Measurements from ENCODE around the gene CHST3.

CHST3 gene

GRCh38 chr10:71931295-71931694 is 32.9 kb upstream of the CHST3 start (continued):
- TF ChIP-seq CSRNP3 (CRISPR knock-in tag; IDR thresholded peaks at IDR 0.05) (no peak), ZFP30 (CRISPR knock-in tag; IDR thresholded peaks at IDR 0.05) (no peak)

- TF ChIP-seq OSR1 (CRISPR knock-in tag; IDR thresholded peaks at IDR 0.05) (no peak), ZFP30 (CRISPR knock-in tag; IDR thresholded peaks at IDR 0.05) (no peak)
- ATAC-seq = no peak
Observed at GRCh38 chr10:71933651-71934050, 30.5 kb upstream of the CHST3 start.

GRCh38 chr10:71938211-71938610 is 26.0 kb upstream of the CHST3 start:
- no peak for ATAC-seq
- TF ChIP-seq ZFP30 (CRISPR knock-in tag; IDR thresholded peaks at IDR 0.05) (no peak), ESRRG (CRISPR knock-in tag; IDR thresholded peaks at IDR 0.05) (no peak), TSHZ2 (CRISPR knock-in tag; IDR thresholded peaks at IDR 0.05) (no peak), GLIS3 (CRISPR knock-in tag; IDR thresholded peaks at IDR 0.05) (no peak), ZFP3 (CRISPR knock-in tag; IDR thresholded peaks at IDR 0.05) (no peak), SNAI2 (CRISPR knock-in tag; IDR thresholded peaks at IDR 0.05) (no peak), TOX (CRISPR knock-in tag; IDR thresholded peaks at IDR 0.05; ENCODE audit: borderline replicate concordance) (no peak), CSDC2 (CRISPR knock-in tag; IDR thresholded peaks at IDR 0.05) (no peak), ISL1 (CRISPR knock-in tag; IDR thresholded peaks at IDR 0.05) (no peak)

GRCh38 chr10:71939304-71939703 is 24.9 kb upstream of the CHST3 start:
- no peak for TF ChIP-seq ZNF565 (CRISPR knock-in tag; conservative IDR thresholded peaks at IDR 0.05; ENCODE audit: low read depth)
- TF ChIP-seq GLIS3 (CRISPR knock-in tag; IDR thresholded peaks at IDR 0.05) = no peak
- TF ChIP-seq ZNF70 (CRISPR knock-in tag; IDR thresholded peaks at IDR 0.05) = no peak
- no peak for TF ChIP-seq ISL1 (CRISPR knock-in tag; IDR thresholded peaks at IDR 0.05)
- no peak for TF ChIP-seq POU6F1 (CRISPR knock-in tag; IDR thresholded peaks at IDR 0.05; ENCODE audit: borderline replicate concordance, low read depth)
- TF ChIP-seq ARNTL (CRISPR knock-in tag; IDR thresholded peaks at IDR 0.05; ENCODE audit: borderline replicate concordance, low read depth) = no peak
- no peak for TF ChIP-seq OSR1 (CRISPR knock-in tag; IDR thresholded peaks at IDR 0.05)
- TF ChIP-seq TSHZ2 (CRISPR knock-in tag; IDR thresholded peaks at IDR 0.05) = no peak
- TF ChIP-seq RARB (CRISPR knock-in tag; IDR thresholded peaks at IDR 0.05) = no peak
- no peak for TF ChIP-seq CSDC2 (CRISPR knock-in tag; IDR thresholded peaks at IDR 0.05)
- TF ChIP-seq ZFP30 (CRISPR knock-in tag; IDR thresholded peaks at IDR 0.05) = no peak
- no peak for TF ChIP-seq CREB5 (CRISPR knock-in tag; IDR thresholded peaks at IDR 0.05; ENCODE audit: low read depth)
- TF ChIP-seq PPARA (CRISPR knock-in tag; IDR thresholded peaks at IDR 0.05; ENCODE audit: borderline replicate concordance) = no peak
- TF ChIP-seq CSRNP3 (CRISPR knock-in tag; IDR thresholded peaks at IDR 0.05) = no peak
- TF ChIP-seq BACH2 (CRISPR knock-in tag; IDR thresholded peaks at IDR 0.05; ENCODE audit: borderline replicate concordance) = no peak
- no peak for ATAC-seq

All from SK-N-SH treated with all-trans-retinoic acid at 6 μM for 48 hours (cell line).